GM18867 (cell line): ENCODE measurements around the gene LOXL3.

ENCODE experiments used
- ATAC-seq: cut with Tn5 transposase; IDR thresholded peaks from one replicate; pipeline ENCODE4 v1.9.1; 2021; ENCODE audit warnings: mild to moderate bottlenecking, moderate library complexity; ENCODE audit not compliant: unreplicated experiment

The LOXL3 gene

DNA sequence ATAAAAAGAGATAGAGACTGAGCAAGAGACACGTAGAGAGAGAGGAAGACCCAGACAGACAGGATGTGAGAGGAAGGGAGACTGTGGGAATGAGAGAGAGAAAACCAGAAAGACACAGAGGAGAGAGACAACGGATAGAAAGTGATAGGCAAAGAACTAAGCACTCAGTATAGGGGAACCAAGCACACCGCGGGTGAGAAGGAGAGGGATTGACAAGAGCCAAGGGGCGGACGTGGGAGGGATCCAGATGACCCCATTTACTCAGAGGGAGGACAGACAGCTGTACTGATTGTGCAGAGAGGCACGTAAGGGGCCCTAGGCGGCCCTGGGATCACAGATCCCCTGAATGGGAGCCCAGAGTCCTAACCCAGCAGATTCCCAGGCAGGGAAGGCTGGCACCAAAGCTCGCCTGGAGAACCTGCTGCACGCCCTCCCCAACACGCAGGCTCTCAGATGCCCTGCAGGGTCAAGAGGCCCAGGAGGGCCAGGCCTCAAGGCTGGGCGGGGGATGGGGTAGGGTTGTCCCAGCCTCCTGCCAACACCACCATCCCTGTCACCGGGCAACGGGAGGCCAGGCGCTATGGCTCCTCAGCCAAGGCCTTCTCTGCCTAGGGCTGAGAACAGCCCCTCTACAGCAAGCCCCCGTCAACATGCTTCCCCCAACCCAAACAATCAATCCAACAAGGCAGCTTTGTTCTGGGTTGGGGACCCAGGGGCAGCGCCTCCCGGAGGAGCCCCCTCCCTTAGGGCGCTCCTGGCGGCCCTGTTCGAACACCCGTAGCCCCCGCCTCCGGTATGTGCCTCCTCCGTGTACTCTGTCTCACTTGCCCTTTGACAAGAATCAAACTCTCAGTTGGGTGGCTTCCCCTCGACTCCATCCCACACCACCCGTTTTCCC lies 579 bp downstream of the LOXL3 start:
- no peak for ATAC-seq

DNA sequence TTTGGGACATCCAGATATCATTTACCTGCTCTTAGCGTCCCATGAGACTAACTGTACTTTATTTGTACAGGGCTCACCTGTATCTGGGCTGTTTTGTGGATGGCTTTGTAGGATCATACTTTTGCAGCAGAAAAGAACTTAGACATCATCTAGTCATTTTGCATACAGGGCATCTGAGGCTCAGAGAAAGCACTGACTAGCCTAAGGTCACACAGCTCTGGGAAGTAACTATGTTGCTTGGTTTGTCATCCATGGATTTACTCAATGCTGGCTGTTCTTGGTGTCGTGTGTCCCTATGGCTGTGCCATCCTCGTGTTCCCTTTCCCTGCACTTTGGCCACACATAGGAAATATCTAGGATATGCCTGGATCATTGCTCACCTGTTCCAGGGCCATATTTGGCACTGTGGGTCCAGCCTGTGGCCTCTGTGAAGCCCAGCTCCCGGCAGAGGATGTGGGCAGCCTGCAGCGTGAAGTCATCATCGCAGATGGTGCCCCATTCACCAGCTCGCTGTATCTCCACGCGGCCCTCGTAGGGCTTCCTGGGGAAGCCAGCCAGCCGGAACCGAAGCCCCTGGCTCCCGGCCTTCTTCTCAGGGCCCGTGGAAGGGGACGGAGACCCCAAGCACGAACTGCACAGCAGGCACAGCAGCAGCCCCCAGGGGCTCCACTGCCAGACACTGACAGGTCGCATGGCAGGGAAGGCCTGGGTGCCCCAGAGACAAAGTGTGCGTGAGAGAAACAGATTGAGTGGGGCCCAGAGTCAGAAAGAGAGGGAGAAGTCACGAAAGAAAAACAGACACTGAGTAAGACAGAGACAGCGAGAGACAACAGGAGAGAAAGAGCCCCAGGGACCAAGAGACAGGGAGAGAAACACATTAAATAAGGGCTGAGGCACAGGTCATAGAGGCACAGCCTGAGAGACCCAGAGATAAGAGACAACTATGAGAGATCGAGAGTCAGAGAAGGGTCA lies 1.5 kb downstream of the LOXL3 start:
- ATAC-seq = no peak

DNA sequence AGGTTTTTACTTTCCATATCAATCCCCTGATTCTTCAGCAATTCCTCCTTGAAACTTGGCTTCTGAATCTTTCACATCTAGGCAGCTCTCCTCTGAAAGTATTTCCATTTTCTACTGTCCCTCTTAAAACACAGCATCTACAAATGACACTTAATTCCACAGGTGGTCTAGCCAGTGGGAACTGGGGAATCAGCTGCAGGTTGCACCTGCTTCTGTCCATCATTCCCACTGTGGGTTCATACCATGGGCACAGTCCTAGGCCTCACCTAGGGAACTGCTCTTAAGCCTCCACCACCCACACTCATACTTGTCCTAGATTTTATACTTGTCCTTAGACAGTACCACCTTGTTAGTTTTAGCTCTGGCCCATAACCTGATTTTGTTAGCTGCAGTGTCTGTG lies 2.2 kb downstream of the LOXL3 start:
- no peak for ATAC-seq

DNA sequence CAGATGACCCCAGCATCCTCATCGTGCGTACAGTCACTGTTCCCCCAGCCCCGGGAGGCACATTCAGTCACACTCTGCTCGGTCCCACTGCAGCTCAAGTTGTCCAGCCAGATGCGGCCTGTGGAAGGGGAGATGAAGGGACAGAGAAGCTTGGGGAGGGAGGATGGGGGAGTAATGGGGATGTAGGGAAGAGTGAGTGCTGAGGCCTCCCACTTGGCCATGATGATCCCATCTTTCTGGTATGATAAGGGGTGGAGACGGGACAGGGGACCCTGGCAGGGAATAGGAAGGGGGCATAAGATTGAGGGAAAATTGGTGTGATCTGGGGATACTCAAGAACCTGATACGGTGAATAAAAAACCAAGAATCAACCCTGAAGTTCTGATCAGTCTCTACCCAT lies 3.5 kb downstream of the LOXL3 start:
- ATAC-seq = no peak

DNA sequence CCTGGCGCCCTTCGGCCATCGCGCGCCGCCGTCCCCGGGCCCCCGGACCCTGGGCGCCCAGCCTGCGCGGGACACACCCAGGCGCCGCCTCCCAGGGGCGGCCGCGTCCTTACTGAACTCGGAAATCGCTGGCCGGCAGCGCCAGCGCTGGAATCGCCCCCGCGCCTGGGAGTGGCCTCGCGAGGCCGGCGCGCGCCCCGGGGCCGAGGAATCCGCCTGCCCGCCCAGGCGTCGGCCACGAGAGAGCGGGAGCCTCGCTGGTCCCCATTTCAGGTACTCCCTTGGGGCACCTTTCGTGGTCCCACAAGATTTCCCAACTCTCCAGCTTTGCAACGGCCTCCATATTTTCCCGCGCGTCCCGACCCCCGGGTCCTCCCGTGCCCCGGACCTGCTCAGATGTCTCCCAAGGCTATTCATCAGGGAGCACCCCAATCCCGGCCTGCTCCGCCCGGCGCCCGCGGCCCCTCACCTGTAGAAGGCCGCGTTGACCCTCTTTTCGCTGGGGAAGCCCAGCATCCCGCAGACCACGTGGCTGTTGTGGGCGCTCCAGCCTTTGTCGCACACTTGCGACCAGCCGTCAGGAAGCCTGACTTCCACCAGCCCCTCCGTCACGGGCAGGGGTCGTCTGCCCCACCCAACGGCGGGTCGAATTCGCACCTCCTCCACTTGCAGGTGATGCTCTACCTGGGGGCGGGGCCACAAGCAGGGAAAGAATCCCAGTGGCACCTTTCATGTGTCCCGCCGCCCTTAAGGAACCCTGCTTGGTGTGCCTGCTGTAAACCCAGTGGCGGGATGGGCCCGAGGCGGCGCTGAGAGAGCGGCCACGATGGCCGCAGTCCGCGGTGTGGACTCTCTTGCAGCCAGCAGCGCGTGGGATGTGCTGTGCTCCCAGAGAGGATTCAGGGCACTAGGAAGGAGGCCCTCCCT lies 4.6 kb downstream of the LOXL3 start:
- ATAC-seq = peak; percentile 34

DNA sequence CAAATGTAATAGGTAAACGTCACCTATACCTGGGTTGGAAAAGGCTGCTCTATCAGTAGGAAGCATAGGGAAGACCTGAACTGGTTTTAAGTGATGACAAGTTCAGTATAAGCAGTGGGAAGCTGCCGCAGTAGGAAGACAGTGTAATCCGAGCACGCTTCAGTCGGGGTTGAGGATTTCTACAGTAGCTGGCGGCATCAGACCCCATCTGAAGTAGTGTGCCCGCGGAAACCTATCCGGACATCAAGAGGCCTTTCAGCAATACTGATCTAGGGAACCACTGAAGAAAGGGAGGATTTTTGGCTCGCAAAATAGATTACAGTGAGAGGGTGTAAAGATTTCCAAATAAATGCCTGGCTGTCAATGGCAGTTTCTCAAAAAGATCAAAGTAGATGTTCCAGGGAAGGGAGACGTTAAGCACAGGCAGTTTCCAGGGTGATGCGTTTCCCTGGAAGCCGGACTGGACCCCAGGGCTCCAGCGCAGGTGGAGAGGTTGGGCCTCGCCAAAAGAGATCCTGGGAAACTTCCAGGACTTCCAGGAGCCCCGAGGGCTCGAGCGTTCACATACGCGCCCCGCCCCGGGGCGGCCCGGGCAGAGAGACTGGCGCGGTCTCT lies 5.3 kb downstream of the LOXL3 start:
- ATAC-seq = no peak

DNA sequence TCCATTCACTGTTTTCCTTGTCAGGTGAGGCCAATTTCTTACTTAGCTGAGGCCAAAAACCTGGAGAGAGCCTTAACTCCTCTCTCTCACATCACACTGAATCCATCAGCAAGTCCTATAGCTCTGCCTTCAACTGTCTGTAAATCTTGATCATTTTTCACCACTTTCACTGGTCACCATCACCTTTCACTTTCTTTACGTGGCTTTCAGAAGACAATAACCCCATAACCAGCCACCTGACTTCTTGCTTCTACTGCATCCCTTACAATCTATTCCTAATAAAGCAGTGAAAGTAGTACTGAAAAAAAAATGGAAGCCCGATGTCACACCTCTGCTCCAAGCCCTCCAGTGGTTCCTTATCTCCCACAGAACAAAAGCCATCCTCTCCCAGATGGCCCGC lies 7.7 kb downstream of the LOXL3 start:
- no peak for ATAC-seq

DNA sequence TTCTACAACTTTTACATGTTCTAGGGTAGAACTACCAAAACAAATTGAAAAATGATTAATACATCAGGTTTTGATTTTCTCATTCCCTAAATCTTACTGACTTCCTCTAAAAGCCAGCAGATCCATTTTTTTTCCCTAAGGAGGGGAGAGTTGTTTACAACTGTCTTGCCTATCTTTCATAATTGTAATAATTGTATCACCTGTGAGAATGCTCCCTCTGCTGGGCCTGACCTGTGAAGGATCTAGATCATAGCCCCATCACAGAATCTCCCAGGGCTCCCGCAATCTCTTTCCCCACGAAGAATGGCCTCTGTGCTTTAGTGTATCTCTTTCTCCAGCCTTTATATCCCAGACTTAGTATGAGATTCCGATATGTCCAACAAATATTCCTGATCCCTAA lies 9.1 kb downstream of the LOXL3 start:
- no peak for ATAC-seq

DNA sequence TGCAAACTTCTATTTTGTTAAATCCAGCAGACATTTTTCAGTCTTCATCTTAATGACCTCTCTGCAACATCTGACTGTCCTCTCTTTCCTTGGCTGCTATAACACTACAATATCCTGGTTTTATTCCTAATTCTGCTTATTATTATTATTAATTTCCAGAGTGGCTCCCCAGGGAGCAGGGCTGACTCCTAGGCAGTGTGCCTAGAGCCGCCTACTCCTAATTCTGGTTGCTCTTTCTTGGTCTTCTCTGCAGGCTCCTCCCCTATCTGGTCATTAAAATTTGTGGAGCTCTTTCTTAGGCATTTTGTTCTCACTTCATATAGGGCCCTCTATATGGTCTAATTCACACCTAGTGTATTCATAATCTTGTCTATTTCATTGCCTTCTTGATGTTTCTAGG lies 10.8 kb downstream of the LOXL3 start:
- no peak for ATAC-seq

DNA sequence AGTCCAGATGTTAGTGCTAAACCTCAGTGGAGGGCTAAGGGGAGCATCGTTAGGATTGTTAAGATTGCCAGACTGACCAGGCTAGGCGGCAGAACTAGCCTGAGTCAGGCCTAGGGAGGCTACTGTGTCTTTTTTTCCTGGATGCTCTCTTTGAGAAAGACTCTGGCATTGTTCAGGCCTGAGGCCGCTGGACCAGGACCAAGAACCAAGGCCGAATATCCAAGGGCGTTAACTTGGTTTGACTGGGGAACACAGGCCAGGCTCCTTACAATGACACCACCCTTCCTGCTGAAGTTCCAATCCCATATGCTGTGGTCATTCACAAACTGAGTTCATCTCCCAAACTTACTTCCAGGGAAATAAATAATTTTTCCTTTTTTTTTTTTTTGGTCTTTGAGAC lies 13.5 kb downstream of the LOXL3 start:
- ATAC-seq = no peak

DNA sequence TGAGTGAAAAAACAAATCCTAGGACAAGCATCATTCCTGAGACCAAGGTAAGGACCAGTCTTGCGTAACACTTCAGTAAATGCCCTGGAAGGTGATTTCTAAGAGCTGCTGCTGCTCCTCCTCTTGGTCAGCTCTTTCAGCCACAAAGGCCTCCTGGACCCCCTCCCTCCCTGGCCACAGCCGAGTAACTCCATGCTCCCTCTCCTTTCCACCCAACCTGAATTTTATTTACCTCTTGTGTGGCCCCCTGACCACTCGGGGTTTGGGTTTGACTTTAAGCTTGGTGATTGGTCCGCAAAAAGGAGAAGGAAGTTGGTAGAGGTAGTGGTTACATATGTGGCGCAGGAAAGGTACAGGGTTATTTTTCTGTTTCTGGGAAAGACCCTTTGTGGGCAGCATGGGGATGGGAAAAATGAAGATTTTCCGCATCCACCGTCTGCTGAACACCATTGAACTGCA lies 14.8 kb downstream of the LOXL3 start:
- no peak for ATAC-seq

DNA sequence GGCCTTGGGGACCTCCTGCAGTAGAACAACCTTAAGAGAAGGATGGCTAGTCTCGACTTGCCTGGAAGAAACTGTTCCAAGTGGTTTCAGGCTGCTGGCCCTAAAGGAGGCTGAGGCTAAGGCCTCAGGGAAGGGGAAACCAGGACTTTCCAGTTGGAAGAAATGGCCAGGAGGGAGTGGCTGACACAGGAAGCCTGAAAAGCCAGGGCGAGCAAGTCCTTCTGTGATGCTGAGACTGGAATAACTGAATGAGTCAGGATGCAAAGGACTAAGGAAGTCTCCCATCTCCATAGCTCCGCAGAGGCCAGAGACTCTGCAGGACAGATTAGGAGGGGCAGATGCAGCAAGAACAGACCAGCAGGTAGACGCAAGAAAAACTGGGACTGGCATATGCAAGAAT lies 16.6 kb downstream of the LOXL3 start:
- no peak for ATAC-seq

DNA sequence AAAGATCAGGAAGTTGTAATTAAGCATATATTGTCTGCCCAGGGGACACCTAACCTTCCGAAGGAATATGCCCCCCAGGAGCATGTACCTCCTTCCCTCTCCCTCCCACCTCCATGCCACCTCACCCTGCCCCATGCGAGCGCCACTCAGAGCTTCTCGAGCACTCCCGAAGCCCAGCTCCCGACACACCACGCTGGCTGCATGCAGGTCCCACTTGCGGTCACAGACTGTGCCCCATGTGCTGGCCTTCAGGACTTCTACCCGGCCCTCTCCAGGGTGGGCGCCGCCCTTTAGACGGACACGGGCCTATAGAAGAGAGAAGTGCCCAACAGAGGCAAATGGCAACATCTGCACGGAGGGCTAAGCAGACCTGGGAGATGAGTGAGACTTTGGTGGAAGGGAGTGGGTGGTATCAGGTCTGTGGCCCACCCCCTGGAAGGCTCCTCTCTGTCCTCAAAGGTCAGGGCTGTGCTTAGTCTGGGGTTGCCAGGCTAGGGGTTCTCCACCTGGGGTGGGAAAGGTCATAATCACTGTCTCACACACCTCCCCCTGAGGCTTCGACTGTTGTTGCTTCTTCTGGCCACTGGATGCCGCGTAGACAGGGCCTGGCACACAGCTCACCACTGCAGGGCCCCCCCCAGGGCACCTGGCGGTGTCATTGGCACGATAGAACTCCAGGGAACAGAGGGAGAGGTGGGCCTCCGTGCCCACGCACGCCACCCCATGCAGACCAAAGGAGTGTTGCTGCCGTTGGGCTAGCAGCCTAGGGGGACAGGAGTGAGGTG lies 17.4 kb downstream of the LOXL3 start:
- ATAC-seq = no peak

DNA sequence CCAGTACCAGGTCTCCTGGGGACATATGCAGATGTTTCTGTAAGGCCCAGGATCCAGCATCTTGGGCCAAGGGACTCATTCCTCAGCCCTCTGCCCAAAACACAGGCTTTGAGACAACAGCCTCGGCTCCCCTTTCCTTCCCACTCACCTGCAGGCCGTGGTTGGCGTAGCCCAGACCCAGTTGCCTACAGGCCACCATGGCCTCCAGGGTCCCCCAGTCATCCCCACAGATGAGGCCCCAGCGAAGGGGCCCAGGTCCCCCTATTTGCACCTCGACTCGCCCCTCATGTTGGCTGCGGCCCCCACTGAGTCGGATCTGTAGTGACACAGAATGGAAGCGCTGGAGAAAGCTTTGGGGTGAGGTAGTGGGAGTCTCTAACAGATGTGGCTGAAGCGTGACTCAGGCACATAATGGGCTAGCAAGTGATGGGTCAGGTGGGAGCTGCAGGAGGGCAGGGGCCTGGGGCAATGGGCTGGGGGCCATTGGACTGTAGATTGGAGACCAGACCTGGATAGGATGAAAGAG lies 18.2 kb downstream of the LOXL3 start:
- no peak for ATAC-seq

DNA sequence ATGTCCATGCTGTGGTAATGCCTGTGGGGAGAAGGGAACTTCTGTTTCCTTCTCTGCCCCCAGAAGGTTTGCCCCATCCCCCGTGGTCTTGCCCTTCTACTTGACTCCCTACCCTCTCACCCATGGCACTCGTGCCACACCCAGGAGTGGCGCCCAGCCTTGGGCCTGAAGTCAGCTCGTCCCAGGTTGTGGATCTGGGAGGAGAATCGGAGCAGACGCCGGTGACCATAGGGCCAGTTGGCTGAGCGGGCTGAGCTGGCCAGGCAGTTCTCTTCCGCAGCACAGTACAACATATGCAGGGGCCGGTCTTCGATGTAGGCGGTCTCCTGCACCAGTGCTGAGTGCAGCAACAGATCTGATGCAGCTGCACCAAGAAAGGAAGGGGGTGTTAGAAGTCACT lies 19.3 kb downstream of the LOXL3 start:
- ATAC-seq = no peak

DNA sequence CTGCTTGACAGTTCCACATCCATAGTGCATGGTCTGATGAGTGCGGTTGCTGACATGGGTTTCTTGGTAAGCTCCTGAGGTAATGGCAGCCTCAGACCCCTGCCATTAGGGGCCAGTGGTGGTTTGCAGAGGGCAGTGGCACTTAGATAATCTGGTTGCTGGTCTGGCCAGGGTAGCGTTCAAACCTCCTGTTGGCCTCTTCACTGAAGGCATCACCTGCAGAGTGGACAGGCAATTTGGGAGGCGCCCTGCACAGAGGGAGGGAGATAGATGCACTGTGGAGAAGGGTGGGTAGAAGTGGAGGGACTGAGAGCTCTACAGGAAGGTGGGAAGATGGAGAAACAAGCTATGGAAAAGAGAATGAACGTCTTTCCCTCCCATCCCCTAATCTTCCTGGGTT lies 20.3 kb downstream of the LOXL3 start:
- no peak for ATAC-seq

DNA sequence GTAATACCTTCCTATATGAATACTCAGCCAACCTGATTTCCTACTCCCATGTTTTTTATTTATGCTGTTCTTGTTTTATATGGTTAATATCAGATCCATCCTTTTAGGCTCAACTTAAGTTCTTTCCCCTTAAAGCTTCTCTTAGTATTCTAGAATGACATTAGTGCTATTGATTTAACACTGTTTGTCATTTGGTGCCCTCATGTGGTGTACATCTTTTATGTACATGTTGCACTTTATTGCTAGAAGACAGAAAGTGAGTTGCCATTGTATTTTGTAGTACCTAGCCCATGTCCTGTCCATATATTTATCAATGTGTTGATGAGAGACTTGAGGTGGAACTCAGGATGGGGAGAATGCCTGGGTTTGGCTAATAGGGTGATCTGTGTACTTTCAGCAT lies 21.5 kb downstream of the LOXL3 start:
- no peak for ATAC-seq

DNA sequence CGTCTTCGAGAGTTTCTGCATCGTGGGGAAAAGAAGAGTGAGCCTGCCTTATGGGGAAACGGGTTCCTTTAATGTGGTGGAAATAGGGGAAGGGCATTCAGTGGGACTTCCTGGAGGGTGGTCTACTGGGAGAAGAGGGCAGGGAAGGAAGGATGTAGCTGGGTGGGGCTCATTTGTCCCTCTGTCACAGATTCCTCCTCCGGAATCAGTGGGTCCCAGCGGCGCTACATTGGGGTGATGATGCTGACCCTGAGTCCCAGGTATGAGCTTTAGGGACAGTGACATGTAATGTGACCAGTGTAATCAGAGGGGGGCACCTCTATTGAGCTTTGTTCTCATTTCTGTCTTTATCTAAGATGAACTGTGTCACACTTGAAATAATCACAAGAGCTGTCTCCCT lies 22.1 kb downstream of the LOXL3 start:
- no peak for ATAC-seq
